Measurements from ENCODE around the gene SUSD2.

- TF ChIP-seq RFX5 (IDR thresholded peaks at IDR 0.05; ENCODE audit: borderline replicate concordance, low read depth, low read length) = no peak
- TF ChIP-seq, protein P1, sequence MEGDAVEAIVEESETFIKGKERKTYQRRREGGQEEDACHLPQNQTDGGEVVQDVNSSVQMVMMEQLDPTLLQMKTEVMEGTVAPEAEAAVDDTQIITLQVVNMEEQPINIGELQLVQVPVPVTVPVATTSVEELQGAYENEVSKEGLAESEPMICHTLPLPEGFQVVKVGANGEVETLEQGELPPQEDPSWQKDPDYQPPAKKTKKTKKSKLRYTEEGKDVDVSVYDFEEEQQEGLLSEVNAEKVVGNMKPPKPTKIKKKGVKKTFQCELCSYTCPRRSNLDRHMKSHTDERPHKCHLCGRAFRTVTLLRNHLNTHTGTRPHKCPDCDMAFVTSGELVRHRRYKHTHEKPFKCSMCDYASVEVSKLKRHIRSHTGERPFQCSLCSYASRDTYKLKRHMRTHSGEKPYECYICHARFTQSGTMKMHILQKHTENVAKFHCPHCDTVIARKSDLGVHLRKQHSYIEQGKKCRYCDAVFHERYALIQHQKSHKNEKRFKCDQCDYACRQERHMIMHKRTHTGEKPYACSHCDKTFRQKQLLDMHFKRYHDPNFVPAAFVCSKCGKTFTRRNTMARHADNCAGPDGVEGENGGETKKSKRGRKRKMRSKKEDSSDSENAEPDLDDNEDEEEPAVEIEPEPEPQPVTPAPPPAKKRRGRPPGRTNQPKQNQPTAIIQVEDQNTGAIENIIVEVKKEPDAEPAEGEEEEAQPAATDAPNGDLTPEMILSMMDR (IDR thresholded peaks at IDR 0.05; ENCODE audit: control extremely low read depth in 1 of 3, insufficient read depth in 1 of 3, low read depth in 1 of 3, low read length in 3 of 3) = no peak
- TF ChIP-seq RAD21 (IDR thresholded peaks at IDR 0.05 in 1 of 2, conservative IDR thresholded peaks at IDR 0.05 in 1 of 2; ENCODE audit: low read depth in 2 of 2, low read length in 2 of 2) = no peak
- TF ChIP-seq SUZ12 (IDR thresholded peaks at IDR 0.05; ENCODE audit: low read length) = no peak
- no peak for TF ChIP-seq GTF2F1 (IDR thresholded peaks at IDR 0.05; ENCODE audit: borderline replicate concordance, low read depth, low read length)
- no peak for TF ChIP-seq TBP (IDR thresholded peaks at IDR 0.05; ENCODE audit: low read depth, low read length)
- no peak for TF ChIP-seq EP300 (IDR thresholded peaks at IDR 0.05; ENCODE audit: borderline replicate concordance in 1 of 2, low read depth in 2 of 2, low read length in 2 of 2)
- no peak for TF ChIP-seq POLR2AphosphoS5 (IDR thresholded peaks at IDR 0.05; ENCODE audit: low read depth, low read length)
- no peak for TF ChIP-seq SRF (IDR thresholded peaks at IDR 0.05; ENCODE audit: low read depth, low read length)
These were observed 21.6 kb upstream of the SUSD2 start for GRCh38 chr22:24159650-24160049.
